Right lobe of liver (tissue), 4 donors: ENCODE results near the gene COL5A3.

ENCODE experiments used
- CTCF ChIP-seq, 4 donors: fragments of 200-600 bp in 3 of 4; fragments of 450-650 bp in 1 of 4; IDR thresholded peaks; one replicate each; pipeline versions ENCODE4 v1.5.1 to v1.8.0; 2016 to 2022; ENCODE audit warnings: antibody characterized with exemption in 4 of 4, mild to moderate bottlenecking in 2 of 4
- POLR2A ChIP-seq: fragments of 450-650 bp; IDR thresholded peaks from one replicate; pipeline ENCODE4 v1.6.1; 2017; ENCODE audit warnings: antibody characterized with exemption, mild to moderate bottlenecking
- donor health status: DM: no; HTN: no; CAD: no.
- donor health status: DM: no; HTN: no; CAD: no.
- donor health status: DM: no; HTN: yes; CAD: no.

- peak; percentile 58 to 76 (median 74) for TF ChIP-seq CTCF (IDR thresholded peaks at IDR 0.05)
- TF ChIP-seq POLR2A = no peak
Observed at GRCh38 chr19:10000171-10000826, 10.0 kb downstream of the COL5A3 start.
